GM12801 (cell line): ENCODE results near the gene CA12.

Source experiments
- TF ChIP-seq, protein P1 (sequence below): IDR thresholded peaks from one replicate; pipeline ENCODE4 v1.5.1; 2011; ENCODE audit warnings: control low read depth; ENCODE audit not compliant: insufficient read length; ENCODE audit errors: extremely low read depth

CA12 gene

DNA sequence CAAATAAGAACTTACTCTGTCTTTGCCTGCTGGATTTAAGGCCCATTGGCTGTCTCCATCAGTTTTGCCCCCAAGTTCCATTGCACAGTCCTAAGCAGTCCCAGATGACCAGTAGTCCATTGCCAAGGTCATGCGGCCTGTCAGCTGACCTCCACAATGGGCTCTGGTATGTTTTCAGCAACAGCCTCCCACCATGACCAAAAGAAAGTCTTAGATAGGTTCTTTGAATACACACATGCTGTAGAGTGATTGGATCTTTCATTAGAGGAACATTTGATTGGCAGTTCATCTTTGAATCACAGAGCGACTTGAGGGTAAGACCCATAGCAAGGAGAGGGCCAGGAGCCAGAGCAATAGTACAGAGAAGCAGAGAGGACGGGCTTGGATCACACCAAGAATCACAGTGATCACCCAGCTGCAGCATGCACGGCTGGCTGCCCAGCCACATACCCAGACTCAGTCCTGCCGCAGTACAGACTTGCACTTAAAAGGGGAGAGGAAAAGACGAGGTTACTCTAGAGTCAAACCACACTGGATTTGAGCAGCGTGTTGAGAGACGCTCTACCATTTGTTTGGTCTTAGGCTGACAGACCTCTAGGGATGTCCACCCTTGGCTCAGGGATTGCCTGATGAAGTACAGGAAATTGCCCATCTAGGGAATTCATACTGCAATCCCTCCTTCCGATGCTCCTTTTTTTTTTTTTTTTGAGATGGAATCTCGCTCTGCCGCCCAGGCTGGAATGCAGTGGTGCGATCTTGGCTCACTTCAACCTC lies 53.8 kb downstream of the CA12 start:
- TF ChIP-seq, protein P1, sequence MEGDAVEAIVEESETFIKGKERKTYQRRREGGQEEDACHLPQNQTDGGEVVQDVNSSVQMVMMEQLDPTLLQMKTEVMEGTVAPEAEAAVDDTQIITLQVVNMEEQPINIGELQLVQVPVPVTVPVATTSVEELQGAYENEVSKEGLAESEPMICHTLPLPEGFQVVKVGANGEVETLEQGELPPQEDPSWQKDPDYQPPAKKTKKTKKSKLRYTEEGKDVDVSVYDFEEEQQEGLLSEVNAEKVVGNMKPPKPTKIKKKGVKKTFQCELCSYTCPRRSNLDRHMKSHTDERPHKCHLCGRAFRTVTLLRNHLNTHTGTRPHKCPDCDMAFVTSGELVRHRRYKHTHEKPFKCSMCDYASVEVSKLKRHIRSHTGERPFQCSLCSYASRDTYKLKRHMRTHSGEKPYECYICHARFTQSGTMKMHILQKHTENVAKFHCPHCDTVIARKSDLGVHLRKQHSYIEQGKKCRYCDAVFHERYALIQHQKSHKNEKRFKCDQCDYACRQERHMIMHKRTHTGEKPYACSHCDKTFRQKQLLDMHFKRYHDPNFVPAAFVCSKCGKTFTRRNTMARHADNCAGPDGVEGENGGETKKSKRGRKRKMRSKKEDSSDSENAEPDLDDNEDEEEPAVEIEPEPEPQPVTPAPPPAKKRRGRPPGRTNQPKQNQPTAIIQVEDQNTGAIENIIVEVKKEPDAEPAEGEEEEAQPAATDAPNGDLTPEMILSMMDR: no peak

DNA sequence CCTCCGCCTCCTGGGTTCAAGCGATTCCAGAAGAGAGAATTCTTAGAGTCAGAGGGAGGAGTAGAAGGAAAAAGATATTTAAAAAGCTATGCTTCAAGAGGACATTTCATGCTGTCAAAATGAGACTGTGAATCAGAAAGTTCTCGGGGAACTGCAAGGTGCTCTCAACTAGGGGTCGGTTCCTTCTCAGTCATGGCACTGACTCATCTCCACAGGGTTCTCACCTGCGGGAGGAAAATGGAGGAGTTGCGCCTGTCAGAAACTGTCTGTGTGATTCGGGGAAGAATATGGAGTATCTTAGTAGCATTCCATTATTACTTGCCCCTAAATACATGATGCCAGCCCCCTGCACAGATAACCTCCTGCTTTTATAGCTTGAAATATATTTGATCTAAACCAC lies 56.9 kb downstream of the CA12 start:
- TF ChIP-seq, protein P1: no peak

DNA sequence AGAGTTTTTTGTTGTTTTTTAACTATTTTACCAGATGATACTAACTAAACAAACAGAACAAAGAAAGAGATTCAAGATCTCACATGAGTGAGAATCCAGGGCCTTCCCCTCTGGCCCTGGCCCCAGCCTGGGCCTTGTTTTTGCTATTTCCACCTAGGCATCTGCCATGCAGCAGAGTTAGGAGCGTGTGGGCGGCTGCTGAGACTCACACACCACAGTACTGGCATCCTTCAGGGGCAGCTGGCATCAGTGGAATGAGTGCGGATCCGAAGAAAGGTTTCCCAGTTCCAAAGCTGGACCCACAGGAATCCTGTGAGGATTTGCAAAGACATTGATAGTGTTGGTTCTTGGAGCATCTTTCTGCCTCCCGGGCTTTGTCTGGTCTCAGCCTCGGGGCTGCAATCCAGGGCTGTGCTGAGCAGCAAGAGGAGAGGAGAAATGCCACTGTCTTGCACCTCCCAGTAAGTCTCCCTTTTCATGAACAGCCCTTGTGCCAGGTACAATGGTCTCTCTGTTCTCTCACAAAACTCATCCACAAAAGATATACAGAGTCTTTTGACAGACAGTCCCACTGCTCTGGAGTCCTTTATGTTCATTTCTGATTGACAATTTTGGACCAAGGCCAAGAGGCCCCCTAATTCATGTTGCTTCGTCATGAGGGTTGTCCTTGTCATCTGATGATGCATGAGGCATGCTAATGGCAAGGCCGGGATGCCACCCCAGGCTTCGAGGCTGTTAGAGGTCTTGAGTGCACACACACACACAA lies 57.7 kb downstream of the CA12 start:
- TF ChIP-seq, protein P1: no peak

DNA sequence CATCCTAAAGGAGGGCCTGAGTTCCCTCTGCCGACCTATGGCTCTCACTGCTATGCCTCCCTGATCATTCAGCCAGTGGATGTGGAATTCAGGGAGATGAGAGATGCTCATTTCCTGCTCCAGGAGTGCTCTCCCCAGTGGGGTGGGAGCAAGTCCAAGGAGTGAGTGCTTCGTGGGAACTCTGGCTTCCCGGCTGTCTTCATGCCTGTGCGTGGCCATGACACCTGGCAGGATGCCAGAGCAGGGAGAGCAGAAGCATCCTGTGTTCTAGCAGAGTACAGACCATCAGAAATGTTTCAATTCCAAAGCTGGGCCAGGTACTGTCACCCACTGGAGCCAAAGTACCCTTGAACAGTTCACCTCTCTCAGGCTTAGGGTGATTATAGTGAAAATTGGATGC lies 59.1 kb downstream of the CA12 start:
- TF ChIP-seq, protein P1: no peak

DNA sequence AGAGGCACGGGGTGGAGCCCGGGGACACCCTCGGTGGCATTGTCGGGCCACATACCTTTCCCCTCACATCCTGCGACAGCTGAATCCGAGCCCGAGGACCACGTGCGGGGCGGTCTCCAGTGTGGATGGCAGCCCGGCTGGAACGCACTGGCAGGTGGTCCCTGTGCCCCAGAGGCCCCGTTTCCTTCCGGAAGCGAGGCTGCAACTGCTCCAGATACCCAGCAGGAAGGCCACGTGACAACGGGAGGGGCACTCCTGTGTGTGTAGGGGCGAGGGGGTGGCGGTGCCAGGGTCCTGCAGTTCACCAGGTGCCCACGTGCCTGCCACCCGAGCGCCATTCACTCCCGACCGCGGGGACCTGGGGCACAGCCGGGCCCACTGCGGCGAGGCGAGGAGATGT lies 60.2 kb downstream of the CA12 start:
- TF ChIP-seq, protein P1: no peak

DNA sequence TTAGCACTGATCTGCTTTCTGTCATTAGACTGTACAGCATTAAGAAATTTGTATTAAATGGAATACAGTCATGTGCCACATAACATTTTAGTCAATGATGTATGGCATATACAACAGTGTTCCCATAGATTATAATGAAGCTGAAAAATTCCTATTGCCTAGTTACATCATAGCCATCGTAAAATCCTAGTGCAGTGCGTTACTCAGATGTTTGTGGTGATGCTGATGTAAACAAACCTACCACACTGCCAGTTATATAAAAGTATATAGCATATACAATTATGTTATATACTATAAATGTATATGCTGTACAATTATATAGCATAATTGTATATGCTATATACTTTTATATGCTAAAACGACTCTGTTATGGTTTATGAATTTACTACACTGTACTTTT lies 62.6 kb downstream of the CA12 start:
- TF ChIP-seq, protein P1: no peak

DNA sequence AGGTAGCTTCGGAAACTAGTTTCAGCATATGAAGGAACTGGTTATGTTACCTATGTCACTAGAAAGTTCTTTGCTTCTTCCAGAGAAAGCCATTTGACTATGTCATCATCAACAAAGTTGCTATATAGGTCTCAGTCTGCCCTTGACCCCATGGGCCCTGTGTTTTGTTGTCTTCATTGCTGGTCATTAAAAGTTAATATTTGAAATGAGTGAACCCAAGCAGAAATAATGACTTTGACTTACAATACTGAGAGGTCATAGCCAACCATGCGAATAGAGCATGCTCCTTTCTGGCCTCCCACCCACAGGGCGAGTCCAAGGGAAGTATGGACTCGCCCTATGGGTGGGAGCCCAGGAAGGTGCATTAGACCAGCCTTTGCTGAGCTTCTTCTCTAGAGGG lies 63.3 kb downstream of the CA12 start:
- TF ChIP-seq, protein P1: no peak
